Psoas muscle (tissue), 8 donors: ENCODE results near the gene ARL13B. TPM values are rescaled to one million over a fixed set of nuclear protein-coding genes. Genes with fewer than 3 reads are reported as not detected.

Experiments used
- ATAC-seq, 4 donors: fragments of 200-7000 bp; cut with Tn5 transposase; one replicate each; pipeline ENCODE4 v1.9.1; 2020; ENCODE audit warnings: moderate library complexity in 3 of 4, mild to moderate bottlenecking in 2 of 4
- DNase-seq, 2 donors: peaks; one replicate each; pipeline ENCODE4 v3.0.0-alpha.2; 2020
- H3K27ac ChIP-seq: fragments of 200-600 bp; one replicate; pipeline ENCODE4 v1.8.0; 2022
- H3K27me3 ChIP-seq, 3 donors: fragments of 200-600 bp in 1 of 3; one replicate each; pipeline versions ENCODE4 v1.6.1 to v1.8.0; 2013 to 2022; ENCODE audit warnings: low read length in 2 of 3, mild to moderate bottlenecking in 2 of 3, moderate library complexity in 1 of 3; ENCODE audit not compliant: insufficient read depth in 3 of 3
- H3K36me3 ChIP-seq, 2 donors: fragments of 200-600 bp in 1 of 2; one replicate each; pipeline versions ENCODE4 v1.6.1 to v1.8.0; 2013 to 2022; ENCODE audit warnings: low read depth in 1 of 2, mild to moderate bottlenecking in 1 of 2, moderate library complexity in 1 of 2; ENCODE audit not compliant: insufficient read depth in 1 of 2
- H3K4me1 ChIP-seq: fragments of 200-600 bp; one replicate; pipeline ENCODE4 v1.8.0; 2022
- H3K4me3 ChIP-seq: fragments of 200-600 bp; one replicate; pipeline ENCODE4 v1.8.0; 2022; ENCODE audit warnings: mild to moderate bottlenecking
- H3K9me3 ChIP-seq: fragments of 200-600 bp; one replicate; pipeline ENCODE4 v1.8.0; 2022
- WGBS, 3 donors: extraction: QIAGEN DNeasy Blood & Tissue Kit; methylation state at CpG; one replicate each; pipeline versions ENCODE4 v1.1.6 to v1.1.7; 2013; 5-methylcytosine and 5-hydroxymethylcytosine counted together
- intact Hi-C, 2 donors: fragments of 100-400 bp; cut with DNase I; formaldehyde crosslinking; loops; one replicate each; pipeline versions ENCODE4 v1.11.0 to v1.14.2; 2022
- polyA plus RNA-seq, 3 donors: library from polyadenylated mRNA; stranded (reverse); fragments of 200-250 nt; gene quantifications; one replicate each; pipeline ENCODE4 v1.2.3, GENCODE V29; 2013
- total RNA-seq, 4 donors: library from RNA; stranded (reverse); fragmentation: NEBNext Ultra II Directional in 2 of 4; extraction: Animal tissue kit (Norgen Biotek cat#: 25700) in 2 of 4; gene quantifications; one replicate each; pipeline versions ENCODE4 v1.2.1 to v1.2.4, GENCODE V29; 2021 to 2023
- TF ChIP-seq, protein P1 (sequence below): fragments of 200-600 bp; IDR thresholded peaks from one replicate; pipeline ENCODE4 v1.8.0; 2022; ENCODE audit warnings: antibody characterized with exemption
- donor health status: healthy with polysubstance abuse.
- donor health status: DM: no; HTN: no; CAD: no; lungs with moderate emphysema.
- donor health status: Bipolar disorder and iron deficiency.
- donor health status: healthy.
- donor health status: DM: yes; HTN: yes; CAD: no.
- donor health status: DM: no; HTN: no; CAD: no.
- donor health status: DM: no; HTN: no; CAD: no.
- donor health status: DM: yes; HTN: yes; CAD: no.

Gene ARL13B
- total and polyA plus RNA-seq, 7 donors = 0.86 to 2.6 (median 1.8) TPM

GRCh38 chr3:94004301-94004910, 24.5 kb downstream of the ARL13B start:
- Histone ChIP-seq H3K4me3 (peak overlapping the region; percentile 55), H3K27me3 (no peaks in the 10 kb centered on the region), H3K36me3 (no peaks in the 10 kb centered on the region), H3K27ac (no peak overlapping the region), H3K4me1 (peaks cover 4% of the 10 kb centered on the region), H3K9me3 (no peaks in the 10 kb centered on the region)
- DNase-seq (no peak), ATAC-seq (peak in 3 of 4 donors; percentile 56 to 83 (median 63))
- WGBS, 3 donors = 1 to 2% (median 2%) methylated on average over 4 of the region's 4 CpGs
- intact Hi-C loops = loop anchor here (5.0 kb wide), 1 partner anchor 63 kb away; no protein-coding TSS in a partner anchor
- TF ChIP-seq, protein P1, sequence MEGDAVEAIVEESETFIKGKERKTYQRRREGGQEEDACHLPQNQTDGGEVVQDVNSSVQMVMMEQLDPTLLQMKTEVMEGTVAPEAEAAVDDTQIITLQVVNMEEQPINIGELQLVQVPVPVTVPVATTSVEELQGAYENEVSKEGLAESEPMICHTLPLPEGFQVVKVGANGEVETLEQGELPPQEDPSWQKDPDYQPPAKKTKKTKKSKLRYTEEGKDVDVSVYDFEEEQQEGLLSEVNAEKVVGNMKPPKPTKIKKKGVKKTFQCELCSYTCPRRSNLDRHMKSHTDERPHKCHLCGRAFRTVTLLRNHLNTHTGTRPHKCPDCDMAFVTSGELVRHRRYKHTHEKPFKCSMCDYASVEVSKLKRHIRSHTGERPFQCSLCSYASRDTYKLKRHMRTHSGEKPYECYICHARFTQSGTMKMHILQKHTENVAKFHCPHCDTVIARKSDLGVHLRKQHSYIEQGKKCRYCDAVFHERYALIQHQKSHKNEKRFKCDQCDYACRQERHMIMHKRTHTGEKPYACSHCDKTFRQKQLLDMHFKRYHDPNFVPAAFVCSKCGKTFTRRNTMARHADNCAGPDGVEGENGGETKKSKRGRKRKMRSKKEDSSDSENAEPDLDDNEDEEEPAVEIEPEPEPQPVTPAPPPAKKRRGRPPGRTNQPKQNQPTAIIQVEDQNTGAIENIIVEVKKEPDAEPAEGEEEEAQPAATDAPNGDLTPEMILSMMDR = peak; percentile 74

- Histone ChIP-seq H3K9me3 (no peaks in the 10 kb centered on the region), H3K36me3 (no peaks in the 10 kb centered on the region), H3K27ac (no peak overlapping the region), H3K27me3 (no peaks in the 10 kb centered on the region), H3K4me3 (no peak overlapping the region), H3K4me1 (peaks cover 4% of the 10 kb centered on the region)
- ATAC-seq = no peak
- DNase-seq = no peak
- intact Hi-C loops = no loop called here
- 90% methylated on average over 2 of the region's 2 CpGs for WGBS, 3 donors
- TF ChIP-seq, protein P1 = no peak
These were observed 28.3 kb downstream of the ARL13B start for GRCh38 chr3:94008253-94008652.

- Histone ChIP-seq H3K27me3 (no peaks in the 10 kb centered on the region), H3K4me1 (peaks cover 1% of the 10 kb centered on the region), H3K9me3 (no peaks in the 10 kb centered on the region), H3K4me3 (no peak overlapping the region), H3K27ac (no peak overlapping the region), H3K36me3 (no peaks in the 10 kb centered on the region)
- WGBS, 3 donors = 95 to 100% (median 97%) methylated on average over 2 of the region's 2 CpGs
- no peak for DNase-seq
- intact Hi-C loops = no loop called here
- ATAC-seq = no peak
- TF ChIP-seq, protein P1 = no peak
These were observed 29.7 kb downstream of the ARL13B start for GRCh38 chr3:94009608-94010007.

DNA sequence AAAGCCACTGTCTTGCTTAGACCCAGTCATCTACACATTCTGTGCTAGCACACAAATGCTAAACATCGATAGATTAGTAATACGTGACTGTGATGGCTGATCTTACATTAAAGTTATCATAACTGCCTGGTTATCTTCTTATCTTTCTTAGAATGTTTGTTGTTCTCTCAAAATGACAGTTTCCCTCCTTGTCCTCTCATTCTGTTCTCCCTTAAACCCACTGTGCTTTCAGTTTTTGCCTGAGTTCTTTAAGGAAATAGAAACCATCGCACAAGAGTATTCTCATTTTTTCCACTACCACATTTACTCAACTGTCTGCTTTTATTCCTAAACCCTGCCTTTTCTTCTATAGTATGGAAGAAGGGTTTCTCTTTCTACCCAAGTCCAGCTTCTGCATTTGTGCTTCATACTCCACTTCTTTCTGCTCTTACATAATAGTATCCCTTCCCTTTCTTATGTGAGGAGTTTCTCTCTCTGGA, 31.3 kb downstream of the ARL13B start:
- DNase-seq = no peak
- Histone ChIP-seq H3K36me3 (no peaks in the 10 kb centered on the region), H3K27ac (no peak overlapping the region), H3K4me3 (no peak overlapping the region), H3K4me1 (no peaks in the 10 kb centered on the region), H3K9me3 (no peaks in the 10 kb centered on the region), H3K27me3 (no peaks in the 10 kb centered on the region)
- ATAC-seq = no peak
- TF ChIP-seq, protein P1 = no peak
- intact Hi-C loops = no loop called here
- WGBS, 3 donors = 94 to 95% (median 95%) methylated on average over 3 of the region's 3 CpGs

GRCh38 chr3:94012185-94012584, 32.2 kb downstream of the ARL13B start:
- DNase-seq (no peak), ATAC-seq (no peak)
- Histone ChIP-seq H3K27me3 (no peaks in the 10 kb centered on the region), H3K27ac (no peak overlapping the region), H3K36me3 (no peaks in the 10 kb centered on the region), H3K9me3 (no peaks in the 10 kb centered on the region), H3K4me3 (no peak overlapping the region), H3K4me1 (no peaks in the 10 kb centered on the region)
- TF ChIP-seq, protein P1 = no peak
- intact Hi-C loops = no loop called here
- WGBS, 3 donors = 77 to 83% (median 80%) methylated on average over 1 of the region's 1 CpG
